MCF 10A (cell line): ENCODE data around the gene SBF2. TPM values are rescaled to one million over a fixed set of nuclear protein-coding genes. Genes with fewer than 3 reads are reported as not detected.

Source experiments
- BruUV-seq: library from RNA; stranded (reverse); fragments of 400-500 nt; replicated peaks from 2 replicates; lab custom pipeline; 2021; lab: Mats Ljungman, UMichigan
- CTCF ChIA-PET: fragments of 300-600 bp; sonication (Branson Sonifier 250); formaldehyde crosslinking; extraction: SDS; loops from one replicate; lab custom pipeline; 2021; ENCODE audit warnings: antibody characterized with exemption, inconsistent platforms; lab: Yijun Ruan, JAX
- POLR2A ChIA-PET: fragments of 300-600, 350-650 bp; sonication (Branson Sonifier 250); formaldehyde crosslinking; extraction: SDS; loops from one replicate; lab custom pipeline; 2020; ENCODE audit warnings: antibody characterized with exemption, inconsistent platforms; lab: Yijun Ruan, JAX
- DNase-seq: peaks from one replicate; pipeline ENCODE4 v3.0.0-alpha.2; 2018; ENCODE audit not compliant: unreplicated experiment
- H3K27ac Mint-ChIP-seq: one replicate; pipeline ENCODE4 v1.8.0; 2022; ENCODE audit warnings: mild to moderate bottlenecking, low read depth, mixed read lengths; ENCODE audit not compliant: unreplicated experiment
- H3K27me3 Mint-ChIP-seq: one replicate; pipeline ENCODE4 v1.8.0; 2022; ENCODE audit warnings: mixed read lengths; ENCODE audit not compliant: insufficient read depth, unreplicated experiment
- H3K36me3 Mint-ChIP-seq: one replicate; pipeline ENCODE4 v1.8.0; 2022; ENCODE audit warnings: mild to moderate bottlenecking, moderate library complexity, mixed read lengths; ENCODE audit not compliant: insufficient read depth, unreplicated experiment
- H3K4me1 Mint-ChIP-seq: one replicate; pipeline ENCODE4 v1.8.0; 2022; ENCODE audit warnings: mixed read lengths; ENCODE audit not compliant: insufficient read depth, unreplicated experiment
- H3K4me3 Mint-ChIP-seq: one replicate; pipeline ENCODE4 v1.8.0; 2022; ENCODE audit warnings: mild to moderate bottlenecking, moderate library complexity, mixed read lengths; ENCODE audit not compliant: unreplicated experiment
- H3K9me3 Mint-ChIP-seq: one replicate; pipeline ENCODE4 v1.8.0; 2022; ENCODE audit warnings: mixed read lengths; ENCODE audit not compliant: unreplicated experiment
- CTCF ChIP-seq: fragments of 200-600 bp; IDR thresholded peaks from one replicate; pipeline ENCODE4 v1.8.0; 2022; ENCODE audit warnings: antibody characterized with exemption, mild to moderate bottlenecking; ENCODE audit not compliant: unreplicated experiment
- intact Hi-C: fragments of 100-400 bp; cut with micrococcal nuclease; formaldehyde crosslinking; loops from 2 replicates; pipeline ENCODE4 v1.14.1; 2022
- total RNA-seq: library from RNA; stranded (reverse); gene quantifications from 2 replicates; pipeline ENCODE4 v1.2.3, GENCODE V29; 2022

The SBF2 gene
- total RNA-seq, 1 experiment from 2014 or later: 28.3 TPM

GRCh38 chr11:10307400-10308200 lies 13.6 kb upstream of the SBF2 start:
- BruUV-seq: no TSS peak
- intact Hi-C loops: loop anchor here (1.0 to 5.0 kb wide), 8 partner anchors 59 to 845 kb away; partner anchors contain the start of gene ZNF143
- H3K9me3 Mint-ChIP-seq: no peaks in the 10 kb centered on the region
- peak; percentile 99 for TF ChIP-seq CTCF
- POLR2A ChIA-PET: interaction anchor here (0.6 to 10.8 kb wide), 26 partner anchors 11 to 732 kb away, joined by 3 to 217 read pairs (median 6); partner anchors contain the start of gene SBF2
- H3K4me3 Mint-ChIP-seq: peak overlapping the region; percentile 79
- H3K36me3 Mint-ChIP-seq: peaks cover 38% of the 10 kb centered on the region
- no peaks in the 10 kb centered on the region for H3K27me3 Mint-ChIP-seq
- DNase-seq: peak; percentile 87
- H3K27ac Mint-ChIP-seq: peak overlapping the region; percentile 87
- CTCF ChIA-PET: interaction anchor here (0.5 to 6.8 kb wide), 36 partner anchors 8 to 734 kb away, joined by 3 to 50 read pairs (median 4); partner anchors contain the start of genes EIF4G2, SBF2 and WEE1
- peaks cover 45% of the 10 kb centered on the region for H3K4me1 Mint-ChIP-seq

GRCh38 chr11:10307022-10307399 lies 13.0 kb upstream of the SBF2 start:
- Mint-ChIP-seq H3K4me1 (peaks cover 47% of the 10 kb centered on the region), H3K4me3 (peak overlapping the region; percentile 79), H3K36me3 (peaks cover 38% of the 10 kb centered on the region), H3K27ac (peak overlapping the region; percentile 87), H3K9me3 (no peaks in the 10 kb centered on the region), H3K27me3 (no peaks in the 10 kb centered on the region)
- intact Hi-C loops: loop anchor here (1.0 to 5.0 kb wide), 6 partner anchors 99 to 845 kb away; partner anchors contain the start of gene ZNF143
- no peak for TF ChIP-seq CTCF
- ChIA-PET POLR2A (interaction anchor here (0.7 to 10.8 kb wide), 18 partner anchors 11 to 731 kb away, joined by 3 to 217 read pairs (median 6); partner anchors contain the start of gene SBF2), CTCF (interaction anchor here (0.5 to 6.8 kb wide), 25 partner anchors 8 to 548 kb away, joined by 3 to 50 read pairs (median 4); partner anchors contain the start of gene SBF2)
- no peak for DNase-seq
- BruUV-seq: no TSS peak

GRCh38 chr11:10305964-10306918 lies 12.2 kb upstream of the SBF2 start:
- BruUV-seq: no TSS peak
- Mint-ChIP-seq H3K27ac (peak overlapping the region; percentile 87), H3K27me3 (no peaks in the 10 kb centered on the region), H3K9me3 (no peaks in the 10 kb centered on the region), H3K36me3 (peaks cover 38% of the 10 kb centered on the region), H3K4me3 (peak overlapping the region; percentile 79), H3K4me1 (peaks cover 50% of the 10 kb centered on the region)
- ChIA-PET CTCF (interaction anchor here (0.6 to 6.8 kb wide), 19 partner anchors 11 to 547 kb away, joined by 3 to 56 read pairs (median 4); partner anchors contain the start of gene SBF2), POLR2A (interaction anchor here (0.7 to 10.8 kb wide), 22 partner anchors 10 to 739 kb away, joined by 3 to 217 read pairs (median 16); partner anchors contain the start of genes RNF141 and SBF2)
- no peak for TF ChIP-seq CTCF
- peak; percentile 40 for DNase-seq
- intact Hi-C loops: loop anchor here (2.0 to 5.0 kb wide), 4 partner anchors 125 to 844 kb away; partner anchors contain the start of gene ZNF143
